Stomach (tissue), 9 donors: Measurements from ENCODE around the gene GNAS. TPM values are rescaled to one million over a fixed set of nuclear protein-coding genes. Genes with fewer than 3 reads are reported as not detected.
A peak's percentile ranks its signal among the peaks of the same experiment; 100 is the strongest.

ENCODE experiments used
- DNase-seq, 2 donors: peaks; one replicate each; pipeline versions ENCODE4 v3.0.0 to v3.0.0-alpha.2; 2013 to 2019
- H3K27ac ChIP-seq, 5 donors: fragments of 200-600 bp in 4 of 5; sonication (generic) in 4 of 5; one replicate each; pipeline ENCODE4 v1.5.1; 2013 to 2019; ENCODE audit warnings: mild to moderate bottlenecking in 1 of 5, moderate library complexity in 1 of 5
- H3K27me3 ChIP-seq, 3 donors: fragments of 200-600 bp; sonication (generic); one replicate each; pipeline ENCODE4 v1.5.1; 2017 to 2019; ENCODE audit warnings: mixed run types in 1 of 3
- H3K36me3 ChIP-seq, 4 donors: fragments of 200-600 bp; sonication (generic); 1 replicate in 3 of 4; 2 replicates in 1 of 4; pipeline ENCODE4 v1.5.1; 2016 to 2019
- H3K4me1 ChIP-seq, 4 donors: fragments of 200-600 bp; sonication (generic); one replicate each; pipeline ENCODE4 v1.5.1; 2016 to 2019
- H3K4me3 ChIP-seq, 4 donors: fragments of 200-600 bp; sonication (generic) in 3 of 4; one replicate each; pipeline ENCODE4 v1.5.1; 2016 to 2019; ENCODE audit warnings: mild to moderate bottlenecking in 1 of 4
- H3K9me3 ChIP-seq, 4 donors: fragments of 200-600 bp; sonication (generic); one replicate each; pipeline ENCODE4 v1.5.1; 2016 to 2019
- EP300 ChIP-seq: sonication (generic); formaldehyde crosslinking; IDR thresholded peaks from one replicate; pipeline ENCODE4 v1.6.1; 2017; ENCODE audit warnings: antibody characterized with exemption
- POLR2A ChIP-seq, 4 donors: fragments of 450-650 bp; IDR thresholded peaks; one replicate each; pipeline ENCODE4 v1.6.1; 2016; ENCODE audit warnings: antibody characterized with exemption in 4 of 4, control low read depth in 2 of 4, mild to moderate bottlenecking in 1 of 4, moderate library complexity in 1 of 4
- POLR2AphosphoS5 ChIP-seq, 3 donors: sonication (generic); formaldehyde crosslinking; IDR thresholded peaks; one replicate each; pipeline ENCODE4 v1.6.1; 2016; ENCODE audit warnings: antibody characterized with exemption in 3 of 3
- WGBS, 5 donors: extraction: QIAGEN DNeasy Blood & Tissue Kit in 3 of 5; methylation state at CpG; one replicate each; pipeline versions ENCODE4 v1.1.5 to v1.1.7; 2013 to 2018; 5-methylcytosine and 5-hydroxymethylcytosine counted together
- intact Hi-C: fragments of 100-400 bp; cut with DNase I; formaldehyde crosslinking; loops from one replicate; pipeline ENCODE4 v1.15.1; 2023; ENCODE audit warnings: low total_unique reads
- polyA plus RNA-seq, 3 donors: library from polyadenylated mRNA; stranded (reverse); fragments of 200-250 nt; gene quantifications; one replicate each; pipeline ENCODE4 v1.2.3, GENCODE V29; 2013
- total RNA-seq, 5 donors: library from RNA; depleted of rRNA; stranded (reverse); fragments of >200 nt; gene quantifications; one replicate each; pipeline versions ENCODE4 v1.1.0 to v1.2.3, GENCODE V29; 2014 to 2016
- TF ChIP-seq, protein P1 (sequence below), 7 experiments: fragments of 450-650 bp in 4 of 7; fragments of 200-600 bp in 3 of 7; sonication (generic) in 3 of 7; IDR thresholded peaks; one replicate each; pipeline ENCODE4 v1.5.1; 2016 to 2019; ENCODE audit warnings: antibody characterized with exemption in 7 of 7, control low read depth in 2 of 7, mild to moderate bottlenecking in 1 of 7
- donor health status: healthy with polysubstance abuse.
- donor health status: Bipolar disorder and iron deficiency.
- donor health status: healthy.

GNAS gene
- total and polyA plus RNA-seq, 8 donors, result 306 to 1,010 (median 704) TPM

- Histone ChIP-seq H3K36me3 (peaks cover 0 to 21% (median 10%) of the 10 kb centered on the region in 4 donors), H3K4me3 (peak overlapping the region; percentile 68 to 89 (median 81)), H3K27me3 (no peaks in the 10 kb centered on the region), H3K4me1 (peaks cover 45 to 58% (median 55%) of the 10 kb centered on the region in 4 donors), H3K9me3 (no peaks in the 10 kb centered on the region), H3K27ac (peak overlapping the region; percentile 98 to 100 (median 99))
- intact Hi-C loops, result no loop called here
- WGBS, 5 donors, result 0% methylated on average over 1 of the region's 1 CpG
- TF ChIP-seq POLR2AphosphoS5 (IDR thresholded peaks at IDR 0.05) (no peak), POLR2A (IDR thresholded peaks at IDR 0.05) (no peak), EP300 (no peak)
- TF ChIP-seq, protein P1, sequence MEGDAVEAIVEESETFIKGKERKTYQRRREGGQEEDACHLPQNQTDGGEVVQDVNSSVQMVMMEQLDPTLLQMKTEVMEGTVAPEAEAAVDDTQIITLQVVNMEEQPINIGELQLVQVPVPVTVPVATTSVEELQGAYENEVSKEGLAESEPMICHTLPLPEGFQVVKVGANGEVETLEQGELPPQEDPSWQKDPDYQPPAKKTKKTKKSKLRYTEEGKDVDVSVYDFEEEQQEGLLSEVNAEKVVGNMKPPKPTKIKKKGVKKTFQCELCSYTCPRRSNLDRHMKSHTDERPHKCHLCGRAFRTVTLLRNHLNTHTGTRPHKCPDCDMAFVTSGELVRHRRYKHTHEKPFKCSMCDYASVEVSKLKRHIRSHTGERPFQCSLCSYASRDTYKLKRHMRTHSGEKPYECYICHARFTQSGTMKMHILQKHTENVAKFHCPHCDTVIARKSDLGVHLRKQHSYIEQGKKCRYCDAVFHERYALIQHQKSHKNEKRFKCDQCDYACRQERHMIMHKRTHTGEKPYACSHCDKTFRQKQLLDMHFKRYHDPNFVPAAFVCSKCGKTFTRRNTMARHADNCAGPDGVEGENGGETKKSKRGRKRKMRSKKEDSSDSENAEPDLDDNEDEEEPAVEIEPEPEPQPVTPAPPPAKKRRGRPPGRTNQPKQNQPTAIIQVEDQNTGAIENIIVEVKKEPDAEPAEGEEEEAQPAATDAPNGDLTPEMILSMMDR (IDR thresholded peaks at IDR 0.05), result no peak
- DNase-seq, result peak in 1 of 2 donors; percentile 52
These were observed 40.4 kb downstream of the GNAS start for GRCh38 chr20:58892932-58893224.

DNA sequence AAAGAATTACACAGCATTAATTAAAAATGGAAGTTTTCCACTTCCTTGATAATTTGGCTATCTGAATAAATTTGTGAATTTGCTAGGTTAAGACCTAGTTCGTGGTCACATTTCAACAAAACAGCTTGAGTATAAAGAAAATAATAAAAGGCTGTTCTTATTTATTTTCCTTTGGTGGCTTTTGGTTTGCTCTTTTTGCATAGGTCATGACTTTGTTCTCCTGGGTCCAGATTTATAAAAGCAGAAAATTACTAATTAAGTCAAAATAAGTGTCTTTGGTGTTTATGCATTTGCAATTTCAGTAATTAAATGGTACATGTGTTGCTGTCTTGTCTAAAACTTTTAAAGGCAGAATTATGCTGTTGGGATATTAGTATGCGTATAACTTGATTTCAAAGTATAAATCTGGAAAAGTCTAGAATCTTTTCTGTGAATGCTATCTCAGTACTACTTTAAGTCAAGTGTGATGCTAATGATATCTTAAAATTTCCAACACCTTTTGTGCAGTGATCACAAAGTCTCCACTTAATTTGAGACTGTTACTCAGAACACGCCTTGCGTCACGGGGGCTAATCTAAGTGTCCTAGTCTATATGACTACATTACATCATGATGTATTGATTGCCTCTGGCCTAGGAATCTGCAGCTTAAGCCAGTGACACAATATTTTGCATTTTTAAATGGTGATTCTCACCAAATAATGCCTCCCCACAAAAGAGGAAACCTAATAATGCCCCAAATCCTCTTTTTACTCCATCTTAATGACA lies 41.0 kb downstream of the GNAS start:
- peak in 1 of 2 donors; percentile 53 for DNase-seq
- 34 to 55% (median 48%) methylated on average over 5 of the region's 5 CpGs for WGBS, 5 donors
- Histone ChIP-seq H3K27ac (peak overlapping the region in 4 of 5 donors; percentile 98 to 100 (median 99)), H3K4me3 (peak overlapping the region; percentile 68 to 89 (median 81)), H3K36me3 (peaks cover 0 to 23% (median 12%) of the 10 kb centered on the region in 4 donors), H3K9me3 (no peaks in the 10 kb centered on the region), H3K4me1 (peaks cover 46 to 60% (median 56%) of the 10 kb centered on the region in 4 donors), H3K27me3 (no peaks in the 10 kb centered on the region)
- TF ChIP-seq EP300 (no peak), POLR2AphosphoS5 (IDR thresholded peaks at IDR 0.05) (no peak), POLR2A (IDR thresholded peaks at IDR 0.05) (no peak)
- TF ChIP-seq, protein P1 (IDR thresholded peaks at IDR 0.05), result no peak
- intact Hi-C loops, result no loop called here

DNA sequence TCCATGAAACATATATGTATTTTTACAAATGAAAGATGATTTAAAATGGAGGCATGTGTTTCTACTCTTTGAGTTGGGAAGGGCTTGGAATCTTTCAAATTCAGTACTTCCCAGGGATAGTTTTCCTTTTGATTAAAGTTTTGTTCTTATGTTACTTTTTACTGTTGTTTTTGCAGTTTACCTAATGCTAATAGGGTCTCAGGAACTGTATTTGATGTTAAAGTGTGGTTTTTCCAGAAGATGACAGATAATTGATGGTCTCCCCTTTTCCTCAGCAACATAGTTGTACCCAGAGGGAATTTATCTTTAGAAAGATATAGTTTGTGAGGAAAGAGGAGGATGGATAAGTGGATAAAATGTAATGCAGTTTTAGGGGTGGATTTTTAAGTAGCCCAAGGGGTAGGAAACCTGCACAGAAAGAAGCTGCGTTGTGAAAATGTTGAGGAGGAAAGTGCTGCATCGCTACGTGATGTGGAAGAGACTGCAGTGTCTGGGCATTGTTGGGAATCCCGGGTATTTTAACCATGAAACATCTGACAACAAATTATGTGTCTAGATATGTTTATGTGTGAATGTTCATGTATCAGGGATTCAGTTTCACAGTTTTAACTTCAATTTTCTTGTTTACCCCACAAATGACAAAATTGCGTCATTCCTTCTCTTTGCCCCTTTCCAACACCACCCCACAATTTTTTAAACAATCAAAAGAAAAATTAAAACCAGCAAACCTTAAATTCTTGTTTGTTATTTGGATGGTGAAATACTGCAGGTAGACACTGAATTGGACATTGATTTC lies 42.3 kb downstream of the GNAS start:
- intact Hi-C loops, result no loop called here

More for the DNA sequence above, 42.3 kb downstream of the GNAS start:
- Histone ChIP-seq H3K9me3 (no peaks in the 10 kb centered on the region), H3K27ac (peak overlapping the region in 2 of 5 donors; percentile 56 to 98), H3K4me1 (peaks cover 51 to 73% (median 62%) of the 10 kb centered on the region in 4 donors), H3K4me3 (peak overlapping the region in 3 of 4 donors; percentile 4 to 27 (median 15)), H3K27me3 (no peaks in the 10 kb centered on the region), H3K36me3 (peaks cover 6 to 36% (median 25%) of the 10 kb centered on the region in 4 donors)
- TF ChIP-seq POLR2A (IDR thresholded peaks at IDR 0.05), result no peak
- TF ChIP-seq EP300, result no peak
- TF ChIP-seq, protein P1 (IDR thresholded peaks at IDR 0.05), result no peak
- TF ChIP-seq POLR2AphosphoS5 (IDR thresholded peaks at IDR 0.05), result no peak
- 32 to 49% (median 34%) methylated on average over 5 of the region's 5 CpGs for WGBS, 5 donors
- DNase-seq, result no peak
